HG03460 (cell line): ENCODE measurements around the gene BSG.
"Not testable (repeated sequence)": the region's sequence is repeated elsewhere in the genome, so short reads cannot be mapped to it uniquely, and the experiment has no call there.

ENCODE experiments used
- ATAC-seq: cut with Tn5 transposase; IDR thresholded peaks from one replicate; pipeline ENCODE4 v1.9.1; 2021; ENCODE audit not compliant: unreplicated experiment

The BSG gene

GRCh38 chr19:602391-603301 is 30.2 kb downstream of the BSG start:
- ATAC-seq = no peak

GRCh38 chr19:603302-603639 is 30.9 kb downstream of the BSG start:
- not testable (repeated sequence) for ATAC-seq

GRCh38 chr19:603779-604178 is 31.4 kb downstream of the BSG start:
- ATAC-seq = not testable (repeated sequence)

GRCh38 chr19:604355-604754 is 32.0 kb downstream of the BSG start:
- no peak for ATAC-seq

GRCh38 chr19:605061-605971 is 32.9 kb downstream of the BSG start:
- ATAC-seq = not testable (repeated sequence)

GRCh38 chr19:607301-608154 is 35.1 kb downstream of the BSG start:
- ATAC-seq = no peak

GRCh38 chr19:608155-609003 is 36.0 kb downstream of the BSG start:
- ATAC-seq = no peak

GRCh38 chr19:609004-609346 is 36.6 kb downstream of the BSG start:
- no peak for ATAC-seq

GRCh38 chr19:610071-610800 is 37.8 kb downstream of the BSG start:
- ATAC-seq = no peak

- no peak for ATAC-seq
These were observed 38.5 kb downstream of the BSG start for GRCh38 chr19:610801-611480.

- no peak for ATAC-seq
These were observed 39.1 kb downstream of the BSG start for GRCh38 chr19:611481-611868.

- ATAC-seq = no peak
These were observed 40.5 kb downstream of the BSG start for GRCh38 chr19:612941-613340.

GRCh38 chr19:613732-614567 is 41.6 kb downstream of the BSG start:
- no peak for ATAC-seq

GRCh38 chr19:615619-616018 is 43.2 kb downstream of the BSG start:
- ATAC-seq = no peak

- ATAC-seq = no peak
These were observed 43.8 kb downstream of the BSG start for GRCh38 chr19:616062-616700.

GRCh38 chr19:616747-617526 is 44.5 kb downstream of the BSG start:
- ATAC-seq = no peak
